Gastroesophageal sphincter (tissue), 3 donors: ENCODE measurements around the gene TSHR.

Experiments
- CTCF ChIP-seq, 4 experiments: fragments of 200-600 bp in 2 of 4; fragments of 450-650 bp in 2 of 4; sonication (generic) in 1 of 4; IDR thresholded peaks; one replicate each; pipeline ENCODE4 v1.5.1; 2017 to 2019; ENCODE audit warnings: antibody characterized with exemption in 4 of 4, mild to moderate bottlenecking in 2 of 4, moderate library complexity in 2 of 4
- EP300 ChIP-seq: sonication (generic); formaldehyde crosslinking; IDR thresholded peaks from one replicate; pipeline ENCODE4 v1.6.1; 2017; ENCODE audit warnings: antibody characterized with exemption, mild to moderate bottlenecking
- POLR2A ChIP-seq, 2 donors: fragments of 450-650 bp; IDR thresholded peaks; one replicate each; pipeline ENCODE4 v1.6.1; 2017; ENCODE audit warnings: antibody characterized with exemption in 2 of 2, mild to moderate bottlenecking in 2 of 2, moderate library complexity in 1 of 2
- POLR2AphosphoS5 ChIP-seq: sonication (generic); formaldehyde crosslinking; IDR thresholded peaks from one replicate; pipeline ENCODE4 v1.6.1; 2017; ENCODE audit warnings: antibody characterized with exemption

GRCh38 chr14:81042438-81042837, 87.0 kb downstream of the TSHR start:
- no peak for TF ChIP-seq CTCF (IDR thresholded peaks at IDR 0.05)
- TF ChIP-seq POLR2A (IDR thresholded peaks at IDR 0.05), result no peak
- no peak for TF ChIP-seq EP300
- TF ChIP-seq POLR2AphosphoS5, result no peak
